ENCODE results near the gene ICE2.

The ICE2 gene

DNA sequence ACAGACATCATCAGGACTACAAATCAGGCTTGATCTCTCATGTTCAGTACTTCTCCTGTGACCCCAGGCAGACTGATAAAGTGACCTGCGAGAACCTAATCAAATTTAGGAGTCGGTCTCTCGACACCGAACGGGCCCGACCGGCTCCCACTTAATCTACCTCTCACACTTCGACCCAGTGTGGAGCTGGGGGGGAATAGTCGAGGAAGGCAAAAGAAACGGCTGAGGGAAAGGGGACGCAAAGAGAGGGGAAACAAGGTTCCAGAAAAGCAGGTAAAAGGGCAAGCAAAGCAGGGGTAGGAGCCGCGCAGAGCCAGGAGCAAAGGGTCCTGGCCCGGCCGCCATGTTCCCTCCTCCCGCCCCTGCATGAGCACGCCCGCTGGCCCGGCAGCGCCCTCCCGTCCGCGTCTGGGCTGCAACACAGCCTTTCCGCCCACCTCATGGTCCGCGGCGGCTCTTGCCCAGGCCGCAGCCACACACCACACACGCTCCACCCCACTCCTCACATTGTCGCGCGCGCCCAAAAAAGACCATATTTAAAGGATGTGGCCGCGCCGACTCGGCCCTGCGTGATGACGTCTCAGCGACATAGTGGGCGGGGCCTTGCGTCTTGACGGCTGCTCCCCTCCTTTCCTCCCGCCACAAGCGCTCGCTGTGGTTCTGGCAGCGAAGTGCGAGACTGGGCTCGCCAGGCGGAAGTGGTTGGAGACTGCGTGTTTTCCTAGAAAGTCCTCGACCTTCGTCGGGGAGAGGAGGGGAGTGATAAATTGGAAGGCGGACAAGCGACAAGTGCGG, at the start of gene ICE2:
ICE2 (minus strand) TSS at position 577 of the 795 bp plus-strand sequence. CDS start 1,165 bp downstream, outside the sequence.
- peak; percentile 92 for DNase-seq

- no peak for DNase-seq
Observed at GRCh38 chr15:60528530-60528929, 49.6 kb upstream of the ICE2 start.

- DNase-seq = no peak
Observed at GRCh38 chr15:60527456-60527855, 48.5 kb upstream of the ICE2 start.

GRCh38 chr15:60526127-60526616, 47.2 kb upstream of the ICE2 start:
- no peak for DNase-seq

DNA sequence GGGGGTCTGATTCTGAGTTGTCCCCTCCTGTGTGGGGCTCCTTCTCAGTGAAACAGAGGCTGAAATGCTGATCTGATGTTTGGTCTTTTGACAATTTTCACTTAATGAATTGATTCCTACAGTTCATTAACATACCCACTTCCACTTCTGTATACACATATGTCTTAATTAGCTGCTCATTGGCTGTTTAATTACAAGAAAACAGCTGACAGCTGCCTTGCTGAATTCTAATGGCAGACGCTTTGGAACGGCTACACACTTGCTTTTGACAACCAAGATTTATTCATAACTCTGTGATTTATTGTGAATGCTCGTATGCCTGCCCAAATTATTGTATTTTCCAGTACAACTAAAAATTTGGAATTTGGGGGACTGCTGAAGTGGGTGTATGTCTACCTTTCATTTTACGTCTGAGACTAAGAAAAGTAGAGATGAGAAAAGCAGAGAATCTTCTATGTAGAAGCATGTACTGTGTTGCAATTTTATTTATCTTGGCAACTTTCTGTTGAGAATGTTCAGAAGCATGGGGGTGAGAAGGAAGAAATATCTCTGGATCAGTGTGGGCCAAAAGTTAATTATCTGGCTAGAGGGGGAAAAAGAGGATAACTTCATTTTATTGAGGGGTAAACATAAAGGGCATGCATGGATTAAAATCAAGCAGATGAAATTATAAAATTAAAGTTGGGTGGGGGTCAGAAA, 46.5 kb upstream of the ICE2 start:
- DNase-seq = no peak

DNA sequence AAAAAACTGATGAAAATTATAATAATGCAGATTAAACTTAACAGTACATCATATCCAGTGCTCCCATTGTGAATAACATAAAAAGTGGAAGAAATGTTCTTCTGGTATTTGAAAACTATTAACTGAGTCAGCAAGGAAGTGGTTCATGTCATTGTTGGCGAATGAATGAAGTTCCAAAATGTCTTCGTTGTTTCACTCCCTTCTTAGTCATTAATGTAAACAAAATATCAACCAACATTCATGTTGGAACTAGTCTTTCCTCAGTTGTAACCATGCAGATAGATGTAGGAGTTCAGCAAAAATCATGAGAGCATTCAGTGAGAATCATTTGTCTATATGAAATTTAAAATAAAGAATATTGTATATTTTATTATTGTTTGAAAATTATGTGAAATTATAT, 44.1 kb upstream of the ICE2 start:
- no peak for DNase-seq

GRCh38 chr15:60520825-60521368, 42.0 kb upstream of the ICE2 start:
- DNase-seq = peak; percentile 37

DNA sequence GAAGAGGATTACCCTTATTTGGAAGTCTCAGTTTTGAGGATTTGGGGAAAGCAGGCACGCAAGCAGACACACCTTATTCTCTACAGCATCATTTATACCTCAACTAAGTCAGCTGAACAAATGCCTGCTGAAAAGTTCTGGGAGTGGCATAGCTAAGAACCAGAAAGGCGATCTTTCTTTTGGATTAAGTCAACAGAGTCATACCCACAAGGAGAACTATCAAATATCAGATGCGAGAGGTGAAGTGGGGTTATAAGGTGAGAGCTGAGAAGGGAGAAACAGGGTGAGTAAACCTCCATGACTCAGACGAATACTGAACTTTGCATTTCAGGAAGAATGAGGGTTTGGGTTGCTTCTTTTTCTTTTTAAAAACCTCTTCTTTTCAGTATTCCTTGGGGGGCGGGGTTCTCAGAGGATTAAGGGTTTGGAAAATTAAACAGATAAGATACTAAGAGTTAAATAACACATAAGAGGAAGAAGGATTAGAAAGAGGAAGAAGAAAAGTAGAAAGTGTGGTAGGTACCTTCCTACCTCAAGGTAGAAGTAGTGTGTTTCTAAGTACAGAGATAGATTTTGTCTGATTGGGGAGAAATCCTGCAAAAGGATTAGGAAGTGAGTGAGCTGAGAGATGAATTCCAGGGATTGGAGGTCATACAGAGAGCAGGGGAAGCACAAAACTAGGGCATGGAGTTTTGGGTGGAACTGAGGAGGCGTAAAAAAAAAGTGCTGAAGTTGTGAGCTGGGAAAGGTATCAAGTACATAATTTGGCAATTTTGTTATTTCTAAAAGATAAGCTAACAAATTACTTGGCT, 41.3 kb upstream of the ICE2 start:
- DNase-seq = no peak

DNA sequence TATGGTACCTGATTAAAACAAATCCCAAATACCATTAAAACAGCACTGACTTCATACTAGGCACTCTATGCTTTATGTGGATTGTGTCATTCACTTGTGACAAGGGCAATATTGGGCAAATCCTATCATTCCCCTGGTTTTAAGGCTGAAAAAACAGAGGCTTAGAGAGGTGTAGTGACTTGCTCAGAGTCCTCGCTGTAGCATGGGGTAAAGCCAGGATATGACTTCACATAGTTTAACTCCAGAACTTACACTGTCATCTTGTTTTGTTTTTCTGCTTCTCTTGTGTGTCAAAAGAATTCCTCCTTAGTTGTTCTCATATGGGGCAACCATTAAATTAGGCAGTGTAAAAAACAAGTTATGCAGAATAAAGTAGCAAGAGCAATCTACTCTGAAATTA, 40.3 kb upstream of the ICE2 start:
- DNase-seq = no peak

DNA sequence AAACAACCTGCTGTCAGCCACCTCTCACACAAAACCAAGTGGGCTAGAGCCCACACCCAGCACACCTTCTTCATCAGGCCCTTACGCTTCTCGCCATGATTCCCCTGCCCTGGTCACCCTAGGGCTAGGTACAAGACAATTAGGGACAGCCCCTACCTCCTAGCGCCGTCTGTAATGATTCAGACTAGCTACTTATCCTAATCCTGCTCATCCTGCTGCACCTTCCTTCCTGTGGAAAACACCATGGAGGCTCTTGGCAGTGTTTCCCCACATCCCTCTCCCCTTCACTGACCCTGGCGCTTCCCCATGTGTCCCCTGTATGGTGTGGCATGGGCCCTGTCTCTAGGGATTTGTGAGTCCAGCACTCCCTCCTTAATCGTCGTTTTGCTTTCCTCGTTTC, 39.6 kb upstream of the ICE2 start:
- no peak for DNase-seq

DNA sequence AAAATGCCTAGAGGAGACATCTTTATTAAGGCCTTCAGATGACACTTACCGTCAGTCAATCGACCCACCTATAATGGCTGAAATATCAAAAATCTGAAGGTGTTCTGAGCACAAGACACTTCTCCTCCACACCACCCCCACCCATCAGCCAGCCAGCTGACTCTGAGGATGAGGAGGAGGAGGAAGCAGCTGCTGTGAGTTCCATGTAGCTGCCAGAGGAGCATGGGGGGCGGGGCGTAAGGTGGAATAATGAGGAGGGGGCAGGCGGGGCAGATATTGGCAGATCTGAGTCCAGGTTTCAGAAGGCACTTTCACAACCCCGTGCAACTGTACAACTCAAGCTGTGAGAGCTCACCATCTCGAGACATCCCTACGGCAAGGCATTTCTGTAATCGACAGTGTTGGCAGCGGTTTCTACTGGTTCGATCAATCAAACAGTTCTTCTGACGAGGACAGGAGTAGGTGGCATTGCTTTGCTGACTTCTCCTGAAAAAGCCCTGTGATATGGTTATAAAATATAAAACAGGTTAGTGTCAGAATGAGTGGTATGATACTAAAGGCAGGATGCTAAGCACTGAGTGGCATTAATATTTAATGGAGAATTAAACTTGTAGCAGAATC, 35.4 kb upstream of the ICE2 start:
- DNase-seq = no peak

- DNase-seq = no peak
Observed at GRCh38 chr15:60513676-60514075, 34.7 kb upstream of the ICE2 start.

DNA sequence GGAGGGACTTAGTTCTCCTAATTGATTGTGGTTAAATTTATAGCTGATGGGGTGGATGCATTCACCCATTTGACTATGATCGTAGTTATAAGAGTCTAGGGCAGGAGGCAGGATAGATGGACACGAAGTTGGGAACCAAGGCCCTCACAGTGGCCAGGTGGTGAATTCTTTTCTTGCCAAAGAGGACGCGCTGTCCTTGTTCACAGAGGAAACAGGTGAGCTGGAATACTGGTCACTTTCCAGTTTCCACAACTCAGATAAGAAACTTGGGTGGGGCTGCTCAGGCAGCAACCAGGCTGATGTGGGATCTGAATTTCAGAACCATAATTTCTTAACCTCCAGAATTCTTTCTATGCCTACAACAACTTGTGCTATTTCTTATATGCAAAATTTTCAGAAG, 34.0 kb upstream of the ICE2 start:
- no peak for DNase-seq

- DNase-seq = no peak
Observed at GRCh38 chr15:60511351-60512031, 32.5 kb upstream of the ICE2 start.

GRCh38 chr15:60510006-60510405, 31.1 kb upstream of the ICE2 start:
- DNase-seq = no peak

DNA sequence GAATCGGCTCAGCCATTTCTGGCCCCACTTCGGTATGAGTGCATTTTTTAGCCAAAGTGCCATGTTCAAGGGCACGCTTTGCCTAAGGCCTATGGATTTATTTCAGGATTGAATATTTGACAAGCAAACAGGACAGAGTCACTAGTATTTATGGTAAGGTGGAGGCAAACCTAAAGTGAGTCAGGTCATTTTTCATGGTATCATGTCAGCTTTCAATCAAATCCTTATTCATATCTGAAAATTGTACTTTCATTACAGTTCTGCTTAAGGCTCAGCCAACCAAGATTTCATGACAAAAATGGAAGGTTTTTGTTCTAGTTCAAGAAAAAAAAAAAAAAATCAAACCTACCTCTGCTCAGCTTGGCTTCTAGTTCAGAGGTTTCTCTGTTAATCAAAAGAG, 30.5 kb upstream of the ICE2 start:
- DNase-seq = no peak

DNA sequence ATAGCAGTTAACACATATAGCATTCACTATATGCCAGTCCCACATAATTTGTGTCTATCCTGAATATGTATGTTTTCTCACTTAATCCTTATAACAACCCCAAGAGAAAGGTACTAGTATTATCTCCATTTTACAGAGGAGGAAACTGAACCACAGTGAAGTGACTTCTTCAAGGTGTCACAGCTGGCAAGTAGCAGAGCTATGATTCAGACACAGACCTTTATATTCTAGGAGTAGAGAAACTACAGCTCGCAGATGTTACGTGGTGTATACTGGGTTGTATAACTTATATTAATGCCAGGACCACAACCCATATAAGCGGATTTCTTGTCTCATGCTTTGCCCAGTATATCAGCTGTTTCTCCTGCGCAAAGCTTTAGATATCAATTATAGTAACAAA, 29.5 kb upstream of the ICE2 start:
- DNase-seq = no peak

- DNase-seq = peak; percentile 62
Observed at GRCh38 chr15:60507596-60508424, 28.9 kb upstream of the ICE2 start.

GRCh38 chr15:60496853-60497252, 17.9 kb upstream of the ICE2 start:
- DNase-seq = no peak

- no peak for DNase-seq
Observed at GRCh38 chr15:60494108-60494507, 15.2 kb upstream of the ICE2 start.

DNA sequence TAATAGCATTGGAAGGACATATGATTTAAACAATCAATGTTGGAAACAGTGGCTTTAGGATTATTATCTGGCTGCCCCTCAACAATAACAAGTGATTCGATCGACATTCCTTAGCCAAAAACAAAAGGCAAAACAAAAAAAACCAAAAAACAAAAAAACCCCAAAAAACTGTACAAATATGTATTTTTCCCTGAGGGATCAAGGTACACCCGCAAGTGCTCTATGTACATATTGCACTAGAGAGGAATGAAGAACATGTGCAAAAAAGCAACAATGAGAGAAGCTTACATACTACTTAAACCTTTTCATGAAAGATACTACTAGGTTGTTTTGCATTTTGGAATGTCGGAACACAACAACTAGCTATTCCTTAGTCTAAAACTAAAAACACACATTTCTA, 14.2 kb upstream of the ICE2 start:
- DNase-seq = no peak
